H1 (cell line): ENCODE measurements around the gene ZGRF1. TPM values are rescaled to one million over a fixed set of nuclear protein-coding genes. Genes with fewer than 3 reads are reported as not detected.

ENCODE experiments used
- CTCF ChIA-PET: fragments of 300-600 bp; sonication (Branson Sonifier 250); formaldehyde crosslinking; loops from one replicate; lab custom pipeline; 2021; ENCODE audit not compliant: partially characterized antibody; lab: Charles Lee
- POLR2A ChIA-PET: fragments of 300-600 bp; sonication (Branson Sonifier 250); formaldehyde crosslinking; loops from one replicate; lab custom pipeline; 2021; ENCODE audit warnings: inconsistent platforms; ENCODE audit not compliant: partially characterized antibody; lab: Charles Lee
- DNase-seq, 2 experiments: peaks; one replicate each; pipeline versions ENCODE4 v3.0.0 to v3.0.0-alpha.2; 2010 to 2022; ENCODE audit warnings: low spot score in 2 of 2, low read depth in 1 of 2, mixed read lengths in 1 of 2
- FAIRE-seq: peaks from 2 replicates; lab custom pipeline; 2011; peaks lifted over from hg19 to GRCh38; lab: Jason Lieb, UNC
- H2AFZ ChIP-seq: 2 replicates; pipeline ENCODE4 v1.8.1; 2012; ENCODE audit warnings: low read length, inconsistent platforms
- H2AK5ac ChIP-seq: 2 replicates; pipeline ENCODE4 v1.6.1; 2013; ENCODE audit warnings: low read depth, low read length
- H2BK120ac ChIP-seq: replicated peaks from 2 replicates; pipeline ENCODE3; 2013; ENCODE audit warnings: low read depth, low read length, inconsistent platforms
- H2BK12ac ChIP-seq: 2 replicates; pipeline ENCODE4 v1.6.1; 2013; ENCODE audit warnings: low read depth, low read length
- H2BK15ac ChIP-seq: 2 replicates; pipeline ENCODE4 v1.6.1; 2013; ENCODE audit warnings: low read length
- H2BK20ac ChIP-seq: 2 replicates; pipeline ENCODE4 v1.6.1; 2013; ENCODE audit warnings: low read length
- H2BK5ac ChIP-seq: 2 replicates; pipeline ENCODE4 v1.6.1; 2013; ENCODE audit warnings: low read depth, low read length
- H3K14ac ChIP-seq: 2 replicates; pipeline ENCODE4 v1.6.1; 2013; ENCODE audit warnings: inconsistent platforms; ENCODE audit not compliant: insufficient read length
- H3K18ac ChIP-seq: 2 replicates; pipeline ENCODE4 v1.6.1; 2013; ENCODE audit warnings: low read length; ENCODE audit errors: extremely low read depth
- H3K23ac ChIP-seq: 2 replicates; pipeline ENCODE4 v1.6.1; 2013; ENCODE audit warnings: inconsistent platforms; ENCODE audit not compliant: insufficient read length
- H3K23me2 ChIP-seq: 2 replicates; pipeline ENCODE4 v1.6.1; 2013; ENCODE audit warnings: low read depth, low read length
- H3K27ac ChIP-seq: 2 replicates; pipeline ENCODE4 v1.6.1; 2011; ENCODE audit warnings: low read depth, low read length, inconsistent platforms
- H3K27me3 ChIP-seq, 4 experiments: replicated peaks in 1 of 4; 1 replicate in 1 of 4; 2 replicates in 3 of 4; pipeline versions ENCODE4 v1.6.1 to v1.8.1; 2011 to 2013; ENCODE audit warnings: low read length in 3 of 4, mild to moderate bottlenecking in 3 of 4, inconsistent platforms in 2 of 4, mixed read lengths in 2 of 4, moderate library complexity in 1 of 4; ENCODE audit not compliant: control insufficient read depth in 3 of 4, insufficient read depth in 3 of 4; ENCODE audit errors: extremely low read depth in 1 of 4
- H3K36me3 ChIP-seq, 4 experiments: 2 replicates each; pipeline versions ENCODE4 v1.6.1 to v1.8.1; 2011 to 2013; ENCODE audit warnings: mild to moderate bottlenecking in 4 of 4, low read length in 3 of 4, moderate library complexity in 2 of 4, control low read depth in 1 of 4, inconsistent platforms in 1 of 4; ENCODE audit not compliant: insufficient read depth in 4 of 4, control insufficient read depth in 2 of 4
- H3K4ac ChIP-seq: replicated peaks from 2 replicates; pipeline ENCODE3; 2013; ENCODE audit warnings: low read length, low read depth, mixed read lengths, inconsistent platforms; ENCODE audit not compliant: insufficient read length
- H3K4me1 ChIP-seq, 4 experiments: replicated peaks in 1 of 4; 1 replicate in 1 of 4; 2 replicates in 3 of 4; pipeline versions ENCODE4 v1.6.1 to v1.8.1; 2011 to 2013; ENCODE audit warnings: low read length in 3 of 4, inconsistent platforms in 2 of 4, mixed read lengths in 1 of 4; ENCODE audit not compliant: insufficient read depth in 4 of 4, control insufficient read depth in 3 of 4
- H3K4me2 ChIP-seq, 2 experiments: 2 replicates each; pipeline versions ENCODE4 v1.6.1 to v1.8.1; 2011 to 2013; ENCODE audit warnings: low read depth in 2 of 2, low read length in 2 of 2, control low read depth in 1 of 2, inconsistent platforms in 1 of 2, mild to moderate bottlenecking in 1 of 2; ENCODE audit not compliant: insufficient read depth in 1 of 2
- H3K4me3 ChIP-seq, 4 experiments: fragments of 200-600, 300-600 bp in 1 of 4; sonication (generic), shearing (Covaris generic), sonication (Bioruptor Twin) in 1 of 4; 2 replicates each; pipeline versions ENCODE4 v1.5.1 to v1.8.1; 2011 to 2016; ENCODE audit warnings: low read length in 4 of 4, low read depth in 3 of 4, control low read depth in 2 of 4, inconsistent platforms in 2 of 4, mild to moderate bottlenecking in 2 of 4, mixed read lengths in 1 of 4, moderate library complexity in 1 of 4; ENCODE audit not compliant: insufficient read depth in 2 of 4; ENCODE audit errors: extremely low read depth in 1 of 4
- H3K56ac ChIP-seq: replicated peaks from 2 replicates; pipeline ENCODE3; 2013; ENCODE audit warnings: low read depth, mild to moderate bottlenecking, mixed read lengths, low read length, inconsistent platforms; ENCODE audit not compliant: insufficient read length
- H3K79me1 ChIP-seq: 2 replicates; pipeline ENCODE4 v1.6.1; 2013; ENCODE audit warnings: low read depth, low read length, control low read depth
- H3K79me2 ChIP-seq, 2 experiments: 2 replicates each; pipeline versions ENCODE4 v1.6.1 to v1.8.1; 2012 to 2013; ENCODE audit warnings: low read length in 2 of 2, mild to moderate bottlenecking in 2 of 2, inconsistent platforms in 1 of 2; ENCODE audit not compliant: insufficient read depth in 2 of 2, control insufficient read depth in 1 of 2
- H3K9ac ChIP-seq, 4 experiments: replicated peaks in 1 of 4; 1 replicate in 1 of 4; 2 replicates in 3 of 4; pipeline versions ENCODE4 v1.6.1 to v1.8.1; 2011 to 2013; ENCODE audit warnings: low read depth in 3 of 4, low read length in 3 of 4, control low read depth in 2 of 4, mild to moderate bottlenecking in 2 of 4, moderate library complexity in 2 of 4, inconsistent platforms in 1 of 4; ENCODE audit errors: extremely low read depth in 1 of 4
- H3K9me3 ChIP-seq, 2 experiments: 2 replicates each; pipeline versions ENCODE4 v1.6.1 to v1.8.1; 2012 to 2013; ENCODE audit warnings: mild to moderate bottlenecking in 2 of 2, moderate library complexity in 2 of 2, control low read depth in 1 of 2, inconsistent platforms in 1 of 2, low read depth in 1 of 2, low read length in 1 of 2, mixed read lengths in 1 of 2; ENCODE audit not compliant: insufficient read depth in 2 of 2
- H4K20me1 ChIP-seq, 2 experiments: replicated peaks in 1 of 2; 2 replicates each; pipeline versions ENCODE3 to v1.8.1; 2011 to 2013; ENCODE audit warnings: inconsistent platforms in 2 of 2, low read length in 2 of 2, mild to moderate bottlenecking in 1 of 2; ENCODE audit not compliant: insufficient read depth in 2 of 2, control insufficient read depth in 1 of 2
- H4K5ac ChIP-seq: 2 replicates; pipeline ENCODE4 v1.6.1; 2013; ENCODE audit warnings: low read length, low read depth, mixed read lengths, inconsistent platforms; ENCODE audit not compliant: insufficient read length
- H4K8ac ChIP-seq: 2 replicates; pipeline ENCODE4 v1.8.0; 2013; ENCODE audit warnings: mild to moderate bottlenecking, moderate library complexity, low read length, inconsistent platforms; ENCODE audit not compliant: insufficient read depth; ENCODE audit errors: extremely low read depth
- H4K91ac ChIP-seq: replicated peaks from 2 replicates; pipeline ENCODE3; 2013; ENCODE audit warnings: low read length, mixed read lengths, inconsistent platforms; ENCODE audit not compliant: insufficient read length
- ASH2L ChIP-seq: fragments of 200-600, 300-600 bp; sonication (generic); IDR thresholded peaks from one replicate; pipeline ENCODE4 v1.7.1; 2017; ENCODE audit warnings: low read length
- ATF3 ChIP-seq: IDR thresholded peaks from 2 replicates; pipeline ENCODE4 v1.6.1; 2011; ENCODE audit warnings: low read depth, mild to moderate bottlenecking, low read length; ENCODE audit not compliant: insufficient read depth
- CBX5 ChIP-seq: fragments of 300-800, 300-1000 bp; sonication (generic); IDR thresholded peaks from 2 replicates; pipeline ENCODE4 v1.7.1; 2016; ENCODE audit warnings: antibody characterized with exemption, low read length, low read depth
- CHD1 ChIP-seq: IDR thresholded peaks from 2 replicates; pipeline ENCODE4 v1.6.1; 2012; ENCODE audit warnings: low read depth, low read length, improper control_type of control experiment
- E2F6 ChIP-seq: IDR thresholded peaks from 2 replicates; pipeline ENCODE4 v1.6.1; 2012; ENCODE audit warnings: inconsistent platforms
- EGR1 ChIP-seq: IDR thresholded peaks from 2 replicates; pipeline ENCODE4 v1.6.1; 2011; ENCODE audit warnings: low read depth, low read length, borderline replicate concordance
- EP300 ChIP-seq, 2 experiments: IDR thresholded peaks; 1 replicate in 1 of 2; 2 replicates in 1 of 2; pipeline ENCODE4 v1.6.1; 2011 to 2012; ENCODE audit warnings: low read depth in 2 of 2, low read length in 2 of 2, mild to moderate bottlenecking in 2 of 2, borderline replicate concordance in 1 of 2, inconsistent platforms in 1 of 2, moderate library complexity in 1 of 2
- JUND ChIP-seq: IDR thresholded peaks from 2 replicates; pipeline ENCODE4 v1.6.1; 2011; ENCODE audit warnings: mild to moderate bottlenecking, improper control_type of control experiment, low read length
- RFX5 ChIP-seq: IDR thresholded peaks from 2 replicates; pipeline ENCODE4 v1.6.1; 2011; ENCODE audit warnings: low read depth, low read length, improper control_type of control experiment, borderline replicate concordance
- RNF2 ChIP-seq: fragments of 200-900, 300-1000 bp; sonication (generic); IDR thresholded peaks from 2 replicates; pipeline ENCODE4 v1.7.1; 2016; ENCODE audit warnings: borderline replicate concordance, low read depth, mild to moderate bottlenecking, antibody characterized with exemption, low read length; ENCODE audit not compliant: poor library complexity, severe bottlenecking; ENCODE audit errors: missing control alignments
- TAF1 ChIP-seq: IDR thresholded peaks from 2 replicates; pipeline ENCODE4 v1.6.1; 2011; ENCODE audit warnings: mild to moderate bottlenecking, low read depth, low read length
- TBP ChIP-seq: IDR thresholded peaks from 2 replicates; pipeline ENCODE4 v1.6.1; 2011; ENCODE audit warnings: low read depth, low read length, improper control_type of control experiment
- ZNF274 ChIP-seq: IDR thresholded peaks from 2 replicates; pipeline ENCODE4 v1.7.0; 2012; ENCODE audit warnings: low read length, borderline replicate concordance; ENCODE audit errors: extremely low read depth
- WGBS, 2 experiments: shearing (Covaris generic) in 1 of 2; methylation state at CpG; one replicate each; pipeline versions ENCODE4 v1.1.6 to v1.1.7; 2013 to 2015; ENCODE audit warnings: low lambda C conversion rate in 2 of 2, mixed read lengths in 2 of 2, inconsistent platforms in 1 of 2, low coverage in 1 of 2, missing lambda C conversion rate in 1 of 2; ENCODE audit not compliant: insufficient replicate concordance in 2 of 2, insufficient coverage in 1 of 2, insufficient read length in 1 of 2; ENCODE audit errors: extremely low coverage in 1 of 2, missing lambda C conversion rate in 1 of 2; 5-methylcytosine and 5-hydroxymethylcytosine counted together
- polyA plus RNA-seq, 7 experiments: library from polyadenylated mRNA; depleted of rRNA in 3 of 7; stranded (reverse) in 5 of 7; unstranded in 2 of 7; fragments of >200 nt in 5 of 7; fragments of 200-250 nt in 2 of 7; gene quantifications; 1 replicate in 5 of 7; 2 replicates in 1 of 7; 4 replicates in 1 of 7; pipeline versions ENCODE4 v1.2.1 to v1.2.3, GENCODE V29; 2011 to 2013; ENCODE audit warnings: missing spikeins in 2 of 7, mixed read lengths in 2 of 7
- total RNA-seq: library from RNA; stranded (reverse); fragmentation: NEBNext Ultra II Directional; extraction: Animal tissue kit (Norgen Biotek cat#: 25700); gene quantifications from 2 replicates; pipeline ENCODE4 v1.2.1, GENCODE V29; 2021

The ZGRF1 gene
- total and polyA plus RNA-seq, 2 of the 8 experiments (the other 6 are each of a cell fraction or from before 2014, with no cell fraction given), result 12.0 to 44.6 TPM

- DNase-seq, result no peak
- Histone ChIP-seq H3K23me2 (no peaks in the 10 kb centered on the region), H4K8ac (no peak overlapping the region), H3K4ac (no peak overlapping the region), H2BK120ac (no peak overlapping the region), H3K79me1 (no peaks in the 10 kb centered on the region), H3K4me2 (no peak overlapping the region), H3K4me3 (no peak overlapping the region), H3K23ac (no peak overlapping the region), H2AFZ (no peak overlapping the region), H3K79me2 (no peaks in the 10 kb centered on the region), H2BK12ac (no peak overlapping the region), H3K9ac (no peak overlapping the region), H4K91ac (no peak overlapping the region), H3K27ac (no peak overlapping the region), H2BK5ac (no peak overlapping the region), H2BK15ac (no peak overlapping the region), H2BK20ac (no peak overlapping the region), H3K4me1 (no peaks in the 10 kb centered on the region), H3K18ac (no peak overlapping the region), H3K14ac (no peak overlapping the region), H3K9me3 (no peaks in the 10 kb centered on the region), H2AK5ac (no peak overlapping the region), H3K27me3 (no peaks in the 10 kb centered on the region), H3K56ac (no peak overlapping the region), H4K20me1 (no peaks in the 10 kb centered on the region), H3K36me3 (no peaks in the 10 kb centered on the region), H4K5ac (no peak overlapping the region)
- ChIA-PET CTCF (interaction anchor here (0.7 to 6.6 kb wide), 5 partner anchors 9 to 204 kb away, joined by 3 to 43 read pairs (median 6); no protein-coding TSS in a partner anchor), POLR2A (interaction anchor here (0.6 kb wide), 1 partner anchor 21 kb away, joined by 3 read pairs; no protein-coding TSS in a partner anchor)
- 87% methylated on average over 3 of the region's 3 CpGs; no CpG with 5 or more reads in 1 of the 2 experiments for WGBS, 2 experiments
- no peak for FAIRE-seq
- TF ChIP-seq EGR1, result no peak
- no peak for TF ChIP-seq CHD1
- TF ChIP-seq JUND, result no peak
- TF ChIP-seq RFX5, result no peak
- no peak for TF ChIP-seq ASH2L
- TF ChIP-seq E2F6, result no peak
- TF ChIP-seq EP300 (IDR thresholded peaks at IDR 0.05; ENCODE audit: borderline replicate concordance in 1 of 2, low read depth in 2 of 2, low read length in 2 of 2), result no peak
- TF ChIP-seq ZNF274, result no peak
- TF ChIP-seq TAF1, result no peak
- TF ChIP-seq ATF3, result no peak
- TF ChIP-seq CBX5, result no peak
- no peak for TF ChIP-seq TBP
- no peak for TF ChIP-seq RNF2
Measured at GRCh38 chr4:112532267-112532666, 104.4 kb downstream of the ZGRF1 start.
